ENCODE measurements around the gene MLLT3. TPM values are rescaled to one million over a fixed set of nuclear protein-coding genes. Genes with fewer than 3 reads are reported as not detected.
A peak's percentile ranks its signal among the peaks of the same experiment; 100 is the strongest.

MLLT3 gene
- total RNA-seq, 1 donor from 2014 or later, result 15.8 TPM

- no peak for FAIRE-seq
- peak; percentile 78 for DNase-seq (ENCODE audit: low read depth)
- Histone ChIP-seq H3K4me3 (ENCODE audit: low read depth, low read length) (no peak overlapping the region), H3K27me3 (ENCODE audit: control insufficient read depth, insufficient read depth, low read length) (no peaks in the 10 kb centered on the region), H3K36me3 (ENCODE audit: control insufficient read depth, insufficient read depth, low read length) (peaks cover 5% of the 10 kb centered on the region)
- TF ChIP-seq, protein P1, sequence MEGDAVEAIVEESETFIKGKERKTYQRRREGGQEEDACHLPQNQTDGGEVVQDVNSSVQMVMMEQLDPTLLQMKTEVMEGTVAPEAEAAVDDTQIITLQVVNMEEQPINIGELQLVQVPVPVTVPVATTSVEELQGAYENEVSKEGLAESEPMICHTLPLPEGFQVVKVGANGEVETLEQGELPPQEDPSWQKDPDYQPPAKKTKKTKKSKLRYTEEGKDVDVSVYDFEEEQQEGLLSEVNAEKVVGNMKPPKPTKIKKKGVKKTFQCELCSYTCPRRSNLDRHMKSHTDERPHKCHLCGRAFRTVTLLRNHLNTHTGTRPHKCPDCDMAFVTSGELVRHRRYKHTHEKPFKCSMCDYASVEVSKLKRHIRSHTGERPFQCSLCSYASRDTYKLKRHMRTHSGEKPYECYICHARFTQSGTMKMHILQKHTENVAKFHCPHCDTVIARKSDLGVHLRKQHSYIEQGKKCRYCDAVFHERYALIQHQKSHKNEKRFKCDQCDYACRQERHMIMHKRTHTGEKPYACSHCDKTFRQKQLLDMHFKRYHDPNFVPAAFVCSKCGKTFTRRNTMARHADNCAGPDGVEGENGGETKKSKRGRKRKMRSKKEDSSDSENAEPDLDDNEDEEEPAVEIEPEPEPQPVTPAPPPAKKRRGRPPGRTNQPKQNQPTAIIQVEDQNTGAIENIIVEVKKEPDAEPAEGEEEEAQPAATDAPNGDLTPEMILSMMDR (IDR thresholded peaks at IDR 0.05; ENCODE audit: insufficient read depth, low read length, severe bottlenecking), result no peak
Measured at GRCh38 chr9:20355022-20355421, 267.3 kb downstream of the MLLT3 start.

GRCh38 chr9:20353931-20354652, 268.2 kb downstream of the MLLT3 start:
- H3K27me3 ChIP-seq (ENCODE audit: control insufficient read depth, insufficient read depth, low read length), result no peaks in the 10 kb centered on the region
- FAIRE-seq (no peak), DNase-seq (ENCODE audit: low read depth) (peak; percentile 69)
- peaks cover 5% of the 10 kb centered on the region for H3K36me3 ChIP-seq (ENCODE audit: control insufficient read depth, insufficient read depth, low read length)
- no peak overlapping the region for H3K4me3 ChIP-seq (ENCODE audit: low read depth, low read length)
- TF ChIP-seq, protein P1 (IDR thresholded peaks at IDR 0.05; ENCODE audit: insufficient read depth, low read length, severe bottlenecking), result no peak

- TF ChIP-seq, protein P1 (IDR thresholded peaks at IDR 0.05; ENCODE audit: insufficient read depth, low read length, severe bottlenecking), result no peak
- no peak for FAIRE-seq
- H3K27me3 ChIP-seq (ENCODE audit: control insufficient read depth, insufficient read depth, low read length), result no peaks in the 10 kb centered on the region
- peaks cover 5% of the 10 kb centered on the region for H3K36me3 ChIP-seq (ENCODE audit: control insufficient read depth, insufficient read depth, low read length)
- H3K4me3 ChIP-seq (ENCODE audit: low read depth, low read length), result no peak overlapping the region
- no peak for DNase-seq (ENCODE audit: low read depth)
Measured at GRCh38 chr9:20353524-20353923, 268.8 kb downstream of the MLLT3 start.

DNA sequence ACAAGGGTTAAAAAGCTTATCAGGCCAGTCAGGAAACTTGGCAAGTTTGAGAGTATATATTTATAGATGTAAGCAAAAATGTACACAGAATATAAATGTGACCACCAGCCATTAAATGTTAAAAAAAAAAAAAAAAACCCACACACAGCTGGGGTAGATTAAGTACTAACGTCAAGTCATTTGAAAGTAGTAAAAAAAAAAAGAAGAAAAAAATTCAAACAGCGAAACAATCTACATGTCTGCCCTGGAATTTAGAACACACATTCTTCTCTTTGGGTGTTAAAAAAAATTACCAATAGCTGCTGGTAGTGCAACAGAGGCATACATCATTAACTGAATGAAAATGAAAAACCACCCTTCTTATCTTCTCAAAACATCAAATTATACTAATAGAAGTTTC, 269.7 kb downstream of the MLLT3 start:
- TF ChIP-seq, protein P1 (IDR thresholded peaks at IDR 0.05; ENCODE audit: insufficient read depth, low read length, severe bottlenecking), result no peak
- H3K36me3 ChIP-seq (ENCODE audit: control insufficient read depth, insufficient read depth, low read length), result peaks cover 5% of the 10 kb centered on the region
- DNase-seq (ENCODE audit: low read depth), result no peak
- no peak for FAIRE-seq
- H3K27me3 ChIP-seq (ENCODE audit: control insufficient read depth, insufficient read depth, low read length), result no peaks in the 10 kb centered on the region
- no peak overlapping the region for H3K4me3 ChIP-seq (ENCODE audit: low read depth, low read length)

GRCh38 chr9:20351715-20352114, 270.6 kb downstream of the MLLT3 start:
- no peak overlapping the region for H3K4me3 ChIP-seq (ENCODE audit: low read depth, low read length)
- no peak for FAIRE-seq
- H3K36me3 ChIP-seq (ENCODE audit: control insufficient read depth, insufficient read depth, low read length), result peaks cover 5% of the 10 kb centered on the region
- DNase-seq (ENCODE audit: low read depth), result no peak
- TF ChIP-seq, protein P1 (IDR thresholded peaks at IDR 0.05; ENCODE audit: insufficient read depth, low read length, severe bottlenecking), result no peak
- no peaks in the 10 kb centered on the region for H3K27me3 ChIP-seq (ENCODE audit: control insufficient read depth, insufficient read depth, low read length)

GRCh38 chr9:20349568-20349967, 272.7 kb downstream of the MLLT3 start:
- no peak overlapping the region for H3K4me3 ChIP-seq (ENCODE audit: low read depth, low read length)
- TF ChIP-seq, protein P1 (IDR thresholded peaks at IDR 0.05; ENCODE audit: insufficient read depth, low read length, severe bottlenecking), result no peak
- H3K27me3 ChIP-seq (ENCODE audit: control insufficient read depth, insufficient read depth, low read length), result no peaks in the 10 kb centered on the region
- DNase-seq (ENCODE audit: low read depth) (no peak), FAIRE-seq (no peak)
- H3K36me3 ChIP-seq (ENCODE audit: control insufficient read depth, insufficient read depth, low read length), result peaks cover 5% of the 10 kb centered on the region

All from bronchial epithelial cell (primary cell).